NCI-H82 treated with DMSO at 0.1 percent for 48 hours (cell line): ENCODE results near the gene CFHR5.
"Not testable (repeated sequence)": the region's sequence is repeated elsewhere in the genome, so short reads cannot be mapped to it uniquely, and the experiment has no call there.

Experiments
- DNase-seq: peaks from one replicate; lab custom pipeline; 2025; ENCODE audit not compliant: unreplicated experiment; lab: John Stamatoyannopoulos, UW

Gene CFHR5

DNA sequence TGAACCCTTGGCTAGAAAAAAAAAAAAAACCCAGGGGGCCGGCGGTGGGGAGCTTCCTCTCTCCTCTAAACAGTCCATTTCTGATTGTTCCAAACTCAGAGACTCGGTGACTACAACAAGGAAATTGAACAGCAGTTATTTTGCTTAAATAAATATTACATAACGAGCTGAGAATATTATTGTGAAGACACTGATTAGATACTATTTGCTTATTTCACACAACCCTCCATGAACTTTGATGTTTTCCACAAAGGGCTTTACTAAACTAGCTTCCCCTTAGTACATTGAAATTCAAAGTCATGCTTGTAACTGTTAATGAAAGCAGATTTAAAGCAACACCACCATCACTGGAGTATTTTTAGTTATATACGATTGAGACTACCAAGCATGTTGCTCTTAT, at the start of gene CFHR5:
Gene CFHR5, plus strand, starts transcription at position 279 of the 400 bp plus-strand sequence. Its CDS starts 109 bp downstream, at position 388.
- no peak for DNase-seq

- DNase-seq = not testable (repeated sequence)
These were observed 44.5 kb upstream of the CFHR5 start for GRCh38 chr1:196932853-196933252.

GRCh38 chr1:196933531-196934189, 43.7 kb upstream of the CFHR5 start:
- DNase-seq = no peak

- DNase-seq = not testable (repeated sequence)
These were observed 35.9 kb upstream of the CFHR5 start for GRCh38 chr1:196941474-196941873.

GRCh38 chr1:196943568-196943967, 33.8 kb upstream of the CFHR5 start, which contains the start of gene CFHR2:
Gene CFHR2, plus strand, starts transcription at chr1:196943738. Its CDS starts 143 bp downstream, at chr1:196943881.
- not testable (repeated sequence) for DNase-seq

DNA sequence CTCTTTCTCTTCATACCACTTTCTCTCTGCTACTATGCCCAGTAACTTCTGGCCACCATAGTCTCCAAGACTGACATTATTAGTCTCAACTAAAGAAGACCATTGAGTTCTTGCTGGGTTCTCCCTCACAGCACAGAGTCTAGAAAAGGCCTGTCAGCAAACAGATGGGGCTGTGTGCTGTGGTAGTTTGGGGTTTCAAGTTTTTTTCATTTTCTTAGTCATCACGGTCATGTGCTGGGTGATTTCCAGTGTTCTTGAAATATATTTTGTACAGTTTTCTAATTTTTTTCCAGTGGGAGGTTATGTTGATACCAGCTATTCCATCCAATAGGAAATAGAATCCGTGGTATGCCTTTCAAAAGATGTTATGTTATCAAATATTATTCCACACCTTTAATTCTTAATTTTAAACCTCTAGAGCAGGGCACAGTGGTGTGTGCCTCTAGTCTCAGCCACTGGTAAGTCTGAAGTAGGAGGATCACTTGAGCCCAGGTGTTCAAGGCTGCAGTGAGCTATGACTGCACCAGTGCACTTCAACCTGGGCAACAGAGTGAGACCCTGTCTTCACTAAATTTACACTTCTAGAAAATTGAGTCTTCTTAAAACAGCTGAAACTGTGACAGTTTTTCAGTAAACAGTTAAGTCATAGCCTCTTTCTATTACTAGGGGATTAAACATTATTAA, 25.5 kb upstream of the CFHR5 start:
- DNase-seq = no peak

- DNase-seq = no peak
These were observed 22.6 kb upstream of the CFHR5 start for GRCh38 chr1:196954778-196955177.

DNA sequence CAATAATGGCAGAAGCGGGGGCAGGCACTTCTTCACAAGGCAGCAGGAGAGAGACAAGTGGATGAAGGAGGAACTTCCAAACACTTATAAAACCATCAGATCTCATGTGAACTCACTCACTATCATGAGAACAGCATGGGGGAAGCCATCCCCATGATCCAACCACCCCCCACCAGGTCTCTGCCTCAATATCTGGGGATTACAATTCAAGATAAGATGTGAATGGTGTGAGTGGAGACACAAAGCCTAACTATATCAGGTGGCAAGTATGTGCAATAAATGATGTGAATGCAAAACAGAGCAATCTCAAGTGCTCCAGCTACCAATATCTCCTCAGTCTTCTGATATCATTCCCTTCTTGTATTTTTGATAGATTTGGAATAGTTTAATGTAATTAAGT, 21.4 kb upstream of the CFHR5 start:
- DNase-seq = no peak

GRCh38 chr1:196960854-196961253, 16.5 kb upstream of the CFHR5 start:
- no peak for DNase-seq

- DNase-seq = no peak
These were observed 7.2 kb upstream of the CFHR5 start for GRCh38 chr1:196970182-196970581.

GRCh38 chr1:196976278-196976677, 1.1 kb upstream of the CFHR5 start:
- DNase-seq = no peak

DNA sequence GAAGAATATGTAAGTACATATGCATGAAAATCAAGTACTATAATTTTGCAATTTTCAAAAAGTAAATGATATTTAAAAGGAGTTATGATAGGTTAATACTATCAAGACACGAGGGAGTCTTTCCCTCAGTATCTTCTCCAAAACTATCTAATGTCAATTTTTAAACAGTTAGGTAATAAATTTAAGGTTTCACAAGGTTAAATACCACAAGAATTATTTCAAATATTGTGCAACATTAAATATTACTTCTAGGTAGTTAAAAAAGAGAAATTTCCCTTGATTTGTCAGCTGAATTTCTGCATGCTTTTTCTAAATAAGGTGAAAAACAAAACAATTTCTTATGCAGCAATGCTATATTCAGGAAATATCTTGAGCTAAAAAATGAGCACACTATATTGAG, 3.5 kb downstream of the CFHR5 start:
- no peak for DNase-seq

DNA sequence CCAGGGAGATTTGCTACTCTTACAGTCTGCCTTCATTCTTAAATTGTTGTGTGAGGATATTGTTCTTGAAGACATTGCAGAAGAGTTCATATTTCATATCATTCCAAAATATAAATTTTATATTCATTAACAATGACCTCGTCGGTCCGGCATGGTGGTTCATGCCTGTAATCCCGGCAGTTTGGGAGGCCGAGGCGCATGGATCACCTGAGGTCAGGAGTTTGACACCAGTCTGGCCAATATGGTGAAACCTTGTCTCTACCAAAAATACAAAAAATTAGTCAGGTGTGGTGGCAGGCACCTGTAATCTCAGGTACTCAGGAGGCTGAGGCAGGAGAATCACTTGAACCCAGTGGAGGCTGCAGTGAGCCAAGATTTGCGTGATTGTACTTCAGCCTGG, 4.9 kb downstream of the CFHR5 start:
- not testable (repeated sequence) for DNase-seq

DNA sequence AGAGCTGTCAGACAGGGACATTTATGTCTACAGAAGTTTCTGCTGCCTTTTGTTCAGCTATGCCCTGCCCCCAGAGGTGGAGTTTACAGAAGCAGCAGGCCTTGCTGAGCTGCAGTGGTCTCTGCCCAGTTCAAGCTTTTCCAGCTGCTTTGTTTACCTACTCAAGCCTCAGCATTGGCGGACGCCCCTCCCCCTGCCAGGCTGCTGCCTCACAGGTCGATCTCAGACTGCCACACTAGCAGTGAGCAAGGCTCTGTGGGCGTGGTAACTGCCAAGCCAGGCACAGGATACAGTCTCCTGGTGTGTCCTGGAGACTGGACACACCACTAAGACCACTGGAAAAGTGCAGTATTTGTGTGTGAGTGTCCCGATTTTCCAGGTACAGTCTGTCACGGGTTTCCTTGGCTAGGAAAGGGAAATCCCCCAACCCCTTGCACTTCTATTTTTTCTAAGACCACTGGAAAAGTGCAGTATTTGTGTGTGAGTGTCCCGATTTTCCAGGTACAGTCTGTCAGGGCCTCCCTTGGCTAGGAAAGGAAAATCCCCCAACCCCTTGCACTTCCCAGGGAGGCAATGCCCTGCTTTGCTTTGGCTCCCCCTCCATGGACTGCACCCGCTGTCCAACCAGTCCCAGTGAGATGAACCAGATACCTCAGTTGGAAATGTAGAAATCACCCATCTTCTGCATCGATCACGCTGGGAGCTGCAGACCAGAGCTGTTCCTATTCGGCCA, 14.7 kb downstream of the CFHR5 start:
- peak; percentile 23 for DNase-seq

DNA sequence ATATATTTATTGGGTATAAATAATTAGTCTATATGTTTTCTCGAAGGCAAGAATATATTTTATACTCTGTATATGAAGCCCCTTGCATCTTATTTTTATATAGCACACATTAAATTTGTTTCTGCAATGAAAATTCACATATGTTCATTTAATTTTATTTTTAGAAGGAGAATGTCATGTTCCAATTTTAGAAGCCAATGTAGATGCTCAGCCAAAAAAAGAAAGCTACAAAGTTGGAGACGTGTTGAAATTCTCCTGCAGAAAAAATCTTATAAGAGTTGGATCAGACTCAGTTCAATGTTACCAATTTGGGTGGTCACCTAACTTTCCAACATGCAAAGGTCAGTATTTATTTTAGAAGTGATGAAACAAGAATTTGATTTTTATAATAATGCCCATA, 16.6 kb downstream of the CFHR5 start:
- DNase-seq = no peak

DNA sequence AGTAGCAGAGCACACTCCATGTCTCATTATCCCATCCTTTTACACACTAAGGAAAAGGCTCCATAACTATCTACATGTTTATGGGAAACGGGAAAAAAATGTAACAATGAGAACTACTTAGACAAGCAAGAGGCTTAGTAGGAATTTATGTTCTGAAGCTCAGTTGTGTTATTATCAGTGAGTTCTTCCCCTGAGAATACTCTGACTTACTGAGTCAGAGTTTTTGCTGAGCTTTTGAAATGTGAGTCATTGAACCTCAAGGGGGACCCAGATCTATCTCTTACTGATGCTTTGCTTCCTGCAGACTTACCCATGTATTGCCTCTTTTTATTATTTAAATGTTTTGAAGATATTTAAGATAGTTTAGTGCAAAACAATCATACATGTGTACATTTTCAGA, 20.1 kb downstream of the CFHR5 start:
- no peak for DNase-seq

GRCh38 chr1:197001828-197002227, 24.5 kb downstream of the CFHR5 start:
- no peak for DNase-seq

GRCh38 chr1:197003132-197003531, 25.8 kb downstream of the CFHR5 start:
- DNase-seq = no peak

GRCh38 chr1:197008861-197009260, 31.5 kb downstream of the CFHR5 start:
- DNase-seq = no peak

DNA sequence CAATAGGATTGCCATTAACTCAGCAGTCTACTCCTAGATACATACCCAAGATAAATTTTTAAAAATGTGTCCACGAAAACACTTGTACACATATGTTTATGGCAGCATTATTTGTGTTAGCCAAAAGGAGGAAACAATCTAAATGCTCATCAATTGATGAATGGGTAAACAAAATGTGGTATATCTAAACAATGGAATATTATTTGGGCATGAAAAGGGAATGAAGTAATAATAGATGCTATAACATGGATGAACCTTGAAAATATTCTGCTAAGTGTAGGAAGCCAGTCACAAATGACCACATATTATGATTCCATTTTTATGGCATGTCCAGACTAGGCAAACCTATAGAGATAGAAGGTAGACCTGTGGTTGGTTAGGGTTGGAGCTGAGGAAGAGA, 34.3 kb downstream of the CFHR5 start:
- no peak for DNase-seq

DNA sequence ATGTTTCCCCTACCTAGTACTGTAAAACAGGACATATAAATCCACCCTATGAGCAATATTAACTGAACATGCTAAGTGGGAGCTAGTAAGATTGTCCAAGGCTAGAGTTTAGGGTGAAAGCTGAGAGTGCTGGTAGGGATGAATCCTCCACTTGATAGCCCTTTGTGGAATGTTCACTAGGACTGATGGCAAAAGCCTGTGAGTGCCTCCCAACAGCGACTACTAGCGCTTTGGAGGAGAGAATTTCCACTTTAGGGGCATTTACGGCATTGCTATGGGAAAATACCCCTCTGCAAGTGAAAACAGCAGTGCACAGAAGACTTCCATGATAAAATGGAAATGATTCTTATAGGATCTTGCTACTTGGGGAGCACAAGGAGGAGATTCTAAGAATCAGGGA, 35.9 kb downstream of the CFHR5 start:
- DNase-seq = no peak

- DNase-seq = no peak
These were observed 39.4 kb downstream of the CFHR5 start for GRCh38 chr1:197016751-197017150.
